ENCODE data around the gene XRCC6.

DNA sequence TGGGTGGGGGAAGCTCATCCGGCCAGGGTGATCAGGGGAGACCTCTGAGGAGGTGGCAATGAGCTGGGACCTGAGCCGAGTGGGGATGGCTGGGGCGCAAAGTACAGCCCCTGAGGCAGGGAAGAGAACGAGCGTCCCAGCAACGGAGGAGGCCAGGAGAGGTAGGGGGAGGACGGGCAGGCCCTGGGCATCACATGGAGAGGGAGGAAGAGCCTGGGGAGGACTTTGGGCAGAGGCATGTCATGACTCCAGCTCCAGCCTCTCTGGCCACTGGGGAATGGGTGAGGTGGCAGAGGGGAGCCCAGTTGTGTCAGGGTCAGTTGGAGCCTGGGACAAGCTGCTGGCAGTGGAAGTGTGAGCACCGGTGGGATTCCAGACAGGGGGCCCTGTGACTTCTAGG, 43.0 kb upstream of the XRCC6 start:
- TF ChIP-seq, protein P1, sequence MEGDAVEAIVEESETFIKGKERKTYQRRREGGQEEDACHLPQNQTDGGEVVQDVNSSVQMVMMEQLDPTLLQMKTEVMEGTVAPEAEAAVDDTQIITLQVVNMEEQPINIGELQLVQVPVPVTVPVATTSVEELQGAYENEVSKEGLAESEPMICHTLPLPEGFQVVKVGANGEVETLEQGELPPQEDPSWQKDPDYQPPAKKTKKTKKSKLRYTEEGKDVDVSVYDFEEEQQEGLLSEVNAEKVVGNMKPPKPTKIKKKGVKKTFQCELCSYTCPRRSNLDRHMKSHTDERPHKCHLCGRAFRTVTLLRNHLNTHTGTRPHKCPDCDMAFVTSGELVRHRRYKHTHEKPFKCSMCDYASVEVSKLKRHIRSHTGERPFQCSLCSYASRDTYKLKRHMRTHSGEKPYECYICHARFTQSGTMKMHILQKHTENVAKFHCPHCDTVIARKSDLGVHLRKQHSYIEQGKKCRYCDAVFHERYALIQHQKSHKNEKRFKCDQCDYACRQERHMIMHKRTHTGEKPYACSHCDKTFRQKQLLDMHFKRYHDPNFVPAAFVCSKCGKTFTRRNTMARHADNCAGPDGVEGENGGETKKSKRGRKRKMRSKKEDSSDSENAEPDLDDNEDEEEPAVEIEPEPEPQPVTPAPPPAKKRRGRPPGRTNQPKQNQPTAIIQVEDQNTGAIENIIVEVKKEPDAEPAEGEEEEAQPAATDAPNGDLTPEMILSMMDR (conservative IDR thresholded peaks at IDR 0.05 in 1 of 2, IDR thresholded peaks at IDR 0.05 in 1 of 2; ENCODE audit: low read depth in 1 of 2, low read length in 2 of 2), result no peak
- no peak for TF ChIP-seq EZH2 (IDR thresholded peaks at IDR 0.05; ENCODE audit: low read length, missing control alignments)
